Endothelial cell (in vitro differentiated cells): ENCODE measurements around the gene ARHGEF3. TPM values are rescaled to one million over a fixed set of nuclear protein-coding genes. Genes with fewer than 3 reads are reported as not detected.
A peak's percentile ranks its signal among the peaks of the same experiment; 100 is the strongest.

Experiments used
- DNase-seq: peaks from one replicate; pipeline ENCODE4 v3.0.0; 2021; ENCODE audit warnings: low spot score
- H3K27ac Mint-ChIP-seq: one replicate; pipeline ENCODE4 v1.8.0; 2021; ENCODE audit warnings: mixed read lengths, inconsistent platforms; ENCODE audit not compliant: unreplicated experiment
- H3K27me3 Mint-ChIP-seq: one replicate; pipeline ENCODE4 v1.8.0; 2021; ENCODE audit warnings: mild to moderate bottlenecking, moderate library complexity, mixed read lengths, inconsistent platforms; ENCODE audit not compliant: unreplicated experiment
- H3K36me3 Mint-ChIP-seq: one replicate; pipeline ENCODE4 v1.8.0; 2021; ENCODE audit warnings: mild to moderate bottlenecking, low read depth, mixed read lengths, inconsistent platforms; ENCODE audit not compliant: unreplicated experiment
- H3K4me1 Mint-ChIP-seq: one replicate; pipeline ENCODE4 v1.8.0; 2021; ENCODE audit warnings: mild to moderate bottlenecking, mixed read lengths, inconsistent platforms; ENCODE audit not compliant: unreplicated experiment
- H3K4me3 Mint-ChIP-seq: one replicate; pipeline ENCODE4 v1.8.0; 2021; ENCODE audit warnings: mild to moderate bottlenecking, mixed read lengths, inconsistent platforms; ENCODE audit not compliant: unreplicated experiment
- H3K9me3 Mint-ChIP-seq: one replicate; pipeline ENCODE4 v1.8.0; 2021; ENCODE audit warnings: mixed read lengths, inconsistent platforms; ENCODE audit not compliant: unreplicated experiment
- CTCF ChIP-seq: fragments of 200-600 bp; sonication (generic); IDR thresholded peaks from one replicate; pipeline ENCODE4 v1.5.0; 2021; ENCODE audit warnings: antibody characterized with exemption; ENCODE audit not compliant: unreplicated experiment
- total RNA-seq: library from RNA; stranded (reverse); fragmentation: NEBNext Ultra II Directional; extraction: Animal tissue kit (Norgen Biotek cat#: 25700); gene quantifications from one replicate; pipeline ENCODE4 v1.2.1, GENCODE V29; 2021; ENCODE audit not compliant: unreplicated experiment

Gene ARHGEF3
- total RNA-seq, 1 donor from 2014 or later: 4.0 TPM

GRCh38 chr3:56691165-56692000 is 110.4 kb downstream of the ARHGEF3 start:
- no peaks in the 10 kb centered on the region for H3K36me3 Mint-ChIP-seq
- no peak for TF ChIP-seq CTCF
- H3K27me3 Mint-ChIP-seq: no peaks in the 10 kb centered on the region
- DNase-seq: no peak
- H3K4me1 Mint-ChIP-seq: peaks cover 20% of the 10 kb centered on the region
- H3K4me3 Mint-ChIP-seq: no peak overlapping the region
- no peaks in the 10 kb centered on the region for H3K9me3 Mint-ChIP-seq
- H3K27ac Mint-ChIP-seq: no peak overlapping the region

DNA sequence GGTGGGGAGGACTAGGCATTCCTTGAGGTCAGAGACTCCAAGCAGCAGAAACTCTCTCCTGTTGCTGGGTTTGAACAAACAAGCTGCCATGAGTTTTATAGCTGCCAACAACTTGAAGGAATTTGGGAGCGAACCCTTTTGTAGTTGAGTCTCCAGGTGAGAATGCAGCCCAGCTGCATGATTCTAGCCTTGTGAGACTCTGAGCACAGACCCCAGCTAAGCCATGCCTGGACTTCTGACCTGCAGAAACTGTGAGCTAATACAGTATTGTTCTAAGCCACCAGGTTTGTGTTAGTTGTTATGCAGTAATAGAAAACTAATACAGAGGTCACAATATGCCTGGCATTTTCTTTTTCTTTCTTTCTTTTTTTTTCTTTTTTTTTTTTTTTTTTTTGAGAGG is 112.4 kb downstream of the ARHGEF3 start:
- H3K27ac Mint-ChIP-seq: no peak overlapping the region
- H3K36me3 Mint-ChIP-seq: peaks cover 2% of the 10 kb centered on the region
- no peak for TF ChIP-seq CTCF
- H3K4me3 Mint-ChIP-seq: no peak overlapping the region
- no peaks in the 10 kb centered on the region for H3K9me3 Mint-ChIP-seq
- peaks cover 9% of the 10 kb centered on the region for H3K4me1 Mint-ChIP-seq
- no peaks in the 10 kb centered on the region for H3K27me3 Mint-ChIP-seq
- no peak for DNase-seq

- Mint-ChIP-seq H3K36me3 (peaks cover 11% of the 10 kb centered on the region), H3K9me3 (no peaks in the 10 kb centered on the region), H3K27me3 (peaks cover 3% of the 10 kb centered on the region), H3K4me3 (no peak overlapping the region), H3K4me1 (peaks cover under 1% of the 10 kb centered on the region), H3K27ac (no peak overlapping the region)
- no peak for DNase-seq
- TF ChIP-seq CTCF: no peak
These were observed 113.6 kb downstream of the ARHGEF3 start for GRCh38 chr3:56688191-56688590.

DNA sequence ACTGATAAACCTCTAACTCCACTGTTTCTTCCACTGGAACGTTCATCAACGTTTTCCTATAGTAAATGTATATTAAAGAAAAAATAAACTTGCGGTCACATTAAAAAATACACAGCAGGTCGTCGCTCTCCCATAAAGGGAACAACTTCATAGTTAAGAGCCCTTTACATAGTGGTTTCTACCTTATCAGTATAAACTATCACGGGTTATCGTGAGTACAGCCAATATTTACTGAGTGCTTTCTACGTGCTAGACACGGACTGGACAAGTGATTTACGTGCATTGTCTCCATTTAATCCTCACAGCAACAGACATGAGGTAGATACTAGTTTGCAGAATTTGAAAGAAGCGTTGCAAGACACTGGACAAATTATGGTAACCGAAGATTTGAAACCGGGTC is 117.7 kb downstream of the ARHGEF3 start:
- no peak for TF ChIP-seq CTCF
- Mint-ChIP-seq H3K36me3 (peaks cover 15% of the 10 kb centered on the region), H3K9me3 (no peaks in the 10 kb centered on the region), H3K4me1 (peaks cover 12% of the 10 kb centered on the region), H3K27ac (peak overlapping the region; percentile 26), H3K4me3 (peak overlapping the region; percentile 69), H3K27me3 (peaks cover 10% of the 10 kb centered on the region)
- DNase-seq: no peak

DNA sequence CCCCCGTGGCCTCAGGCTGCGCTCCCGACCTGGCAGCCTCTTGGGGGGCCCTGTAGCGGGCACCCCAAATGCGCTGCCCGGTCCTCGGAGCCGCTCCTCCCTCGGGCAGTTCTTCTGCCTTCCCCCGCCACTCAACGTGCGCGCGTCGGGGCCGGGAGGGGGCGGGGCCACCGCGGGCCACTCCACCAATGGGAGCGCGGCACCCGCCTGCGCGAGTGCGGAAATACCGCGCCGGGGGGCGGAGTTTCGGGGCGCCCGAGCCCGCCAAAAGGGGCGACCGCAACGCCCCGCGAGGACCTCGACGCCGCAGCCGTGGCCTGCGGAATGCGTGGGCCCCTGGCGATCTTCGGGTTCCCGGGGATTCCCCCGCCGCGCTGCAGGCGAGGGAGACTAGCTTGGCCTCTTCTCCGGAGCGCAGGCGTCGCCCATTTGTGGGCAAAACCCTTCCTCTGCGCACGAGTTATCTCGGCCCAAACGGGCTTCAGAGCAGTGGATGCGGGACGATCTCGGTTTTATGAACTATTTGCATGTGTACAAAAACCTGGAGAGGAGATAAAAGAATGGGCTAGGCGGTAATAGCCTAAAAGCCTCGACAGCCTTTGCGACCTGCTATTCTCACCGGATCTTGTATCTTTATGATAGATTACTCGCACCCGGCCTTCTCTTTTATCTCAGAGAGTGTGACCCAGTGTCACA is 118.5 kb downstream of the ARHGEF3 start, which contains the start of gene TASOR:
Gene TASOR (minus strand): TSS at position 144 of the 696 bp plus-strand sequence. CDS start 259 bp downstream, outside the sequence.
- H3K27ac Mint-ChIP-seq: peak within 1 kb of the TSS; percentile 87
- H3K9me3 Mint-ChIP-seq: no peaks in the 10 kb centered on the region
- H3K27me3 Mint-ChIP-seq: peaks cover 10% of the 10 kb centered on the region
- peaks cover 12% of the 10 kb centered on the region for H3K4me1 Mint-ChIP-seq
- TF ChIP-seq CTCF: no peak
- peak; percentile 78 for DNase-seq
- peak within 1 kb of the TSS; percentile 91 for H3K4me3 Mint-ChIP-seq
- peaks cover 18% of the 10 kb centered on the region for H3K36me3 Mint-ChIP-seq
